SK-MEL-5 (cell line): Measurements from ENCODE around the gene PCDHA1. TPM values are rescaled to one million over a fixed set of nuclear protein-coding genes. Genes with fewer than 3 reads are reported as not detected.
"Not testable (repeated sequence)": the region's sequence is repeated elsewhere in the genome, so short reads cannot be mapped to it uniquely, and the experiment has no call there.

Experiments used
- DNase-seq: peaks from one replicate; pipeline ENCODE4 v3.0.0-alpha.2; 2016; ENCODE audit warnings: low read depth, low spot score
- in situ Hi-C: cut with HindIII; loops from 2 replicates; pipeline ENCODE4 v1.10.0; 2016; ENCODE audit warnings: low sequenced_read_pairs, high pct_unique_total_duplicates, low pct_unique_long_range_greater_than_20kb
- polyA plus RNA-seq, 2 experiments: library from polyadenylated mRNA; depleted of rRNA; stranded (reverse); fragments of >200 nt; gene quantifications; 2 replicates each; pipeline ENCODE4 v1.2.3, GENCODE V29; 2015
- total RNA-seq: library from RNA; depleted of rRNA; stranded (reverse); fragments of >200 nt; shearing (Covaris generic); gene quantifications from 2 replicates; pipeline ENCODE4 v1.2.3, GENCODE V29; 2014; rRNA removed

Gene PCDHA1
- 0.48 and 0.55 TPM in 2 replicates for total RNA-seq
- 0.85 and 1.2 TPM in 2 replicates for polyA plus RNA-seq (2015; cell fraction: cytosol; rRNA removed)
- not detected in 2 replicates for polyA plus RNA-seq (2015; cell fraction: nucleus; rRNA removed)

DNA sequence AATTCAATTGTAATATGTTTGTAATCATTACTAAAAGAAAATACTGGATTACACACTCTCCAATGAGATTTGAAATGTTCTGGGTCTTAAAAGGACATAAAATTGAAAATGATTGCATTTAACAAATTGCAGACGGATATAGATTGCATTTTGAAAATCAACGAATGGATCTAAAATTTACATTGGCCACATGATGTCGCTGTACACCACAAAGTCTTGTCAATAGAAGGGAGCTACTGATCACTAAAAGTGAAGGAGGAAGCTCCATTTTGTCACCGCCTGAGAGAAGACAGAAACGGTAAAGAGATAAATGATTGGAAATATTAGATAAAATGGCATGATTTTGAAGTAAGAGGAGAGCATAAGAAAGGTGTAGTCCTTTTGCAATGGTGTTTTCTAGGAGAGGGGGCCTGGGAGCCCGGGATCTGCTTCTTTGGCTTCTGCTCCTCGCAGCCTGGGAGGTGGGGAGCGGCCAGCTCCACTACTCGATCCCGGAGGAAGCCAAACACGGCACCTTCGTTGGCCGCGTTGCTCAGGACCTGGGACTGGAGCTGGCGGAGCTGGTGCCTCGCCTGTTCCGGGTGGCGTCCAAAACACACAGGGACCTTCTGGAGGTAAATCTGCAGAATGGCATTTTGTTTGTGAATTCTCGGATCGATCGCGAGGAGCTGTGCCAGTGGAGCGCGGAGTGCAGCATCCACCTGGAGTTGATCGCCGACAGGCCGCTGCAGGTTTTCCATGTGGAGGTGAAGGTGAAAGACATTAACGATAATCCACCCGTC is at the start of gene PCDHA1:
Gene PCDHA1, plus strand, starts transcription at position 236 of the 782 bp plus-strand sequence.
- in situ Hi-C loops, result no loop called here
- peak; percentile 56 for DNase-seq

GRCh38 chr5:140737486-140737885 is 48.5 kb upstream of the PCDHA1 start:
- in situ Hi-C loops, result no loop called here
- no peak for DNase-seq

DNA sequence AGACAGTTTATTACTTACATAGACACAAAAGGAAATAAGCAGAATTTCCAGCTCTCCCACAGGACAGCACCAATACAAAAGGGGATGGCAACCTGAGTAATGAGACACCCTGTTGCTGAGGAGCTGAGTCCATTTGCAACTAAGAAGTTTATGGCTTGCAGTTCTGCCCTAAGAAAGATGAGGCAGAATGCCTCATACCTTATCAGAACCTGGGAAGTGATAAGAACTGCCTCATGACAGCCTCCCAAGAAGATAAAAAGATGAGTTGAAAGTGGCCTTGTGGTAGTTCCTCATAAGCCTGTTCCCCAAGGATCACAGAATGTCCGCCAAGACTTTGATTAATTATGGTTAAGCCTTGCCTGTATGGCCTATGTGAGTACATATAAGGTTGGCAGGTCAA is 44.0 kb upstream of the PCDHA1 start:
- in situ Hi-C loops, result no loop called here
- DNase-seq, result no peak

DNA sequence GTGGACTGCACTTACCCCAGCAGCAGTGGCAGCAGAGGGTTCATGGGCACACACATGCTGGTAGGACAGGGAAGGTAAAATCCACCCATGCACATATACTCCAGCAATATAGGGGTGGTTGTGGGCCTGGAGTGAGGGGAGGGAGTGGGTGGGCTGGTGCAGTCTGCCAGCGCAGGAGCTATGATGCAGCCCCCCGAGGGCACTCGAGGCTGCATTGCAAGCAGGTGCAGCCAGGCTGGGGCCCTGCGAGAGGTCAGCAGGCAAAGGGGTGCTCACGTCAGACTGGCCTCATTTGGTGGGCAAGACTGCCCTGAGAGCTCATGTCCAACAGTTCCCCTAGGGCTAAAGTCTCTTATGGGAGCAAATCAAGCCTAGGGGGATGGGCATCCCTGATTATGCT is 32.4 kb upstream of the PCDHA1 start:
- in situ Hi-C loops, result no loop called here

GRCh38 chr5:140764177-140764973 is 21.6 kb upstream of the PCDHA1 start:
- in situ Hi-C loops, result no loop called here
- peak; percentile 6 for DNase-seq

More for the DNA sequence above, 32.4 kb upstream of the PCDHA1 start:
- DNase-seq, result no peak

DNA sequence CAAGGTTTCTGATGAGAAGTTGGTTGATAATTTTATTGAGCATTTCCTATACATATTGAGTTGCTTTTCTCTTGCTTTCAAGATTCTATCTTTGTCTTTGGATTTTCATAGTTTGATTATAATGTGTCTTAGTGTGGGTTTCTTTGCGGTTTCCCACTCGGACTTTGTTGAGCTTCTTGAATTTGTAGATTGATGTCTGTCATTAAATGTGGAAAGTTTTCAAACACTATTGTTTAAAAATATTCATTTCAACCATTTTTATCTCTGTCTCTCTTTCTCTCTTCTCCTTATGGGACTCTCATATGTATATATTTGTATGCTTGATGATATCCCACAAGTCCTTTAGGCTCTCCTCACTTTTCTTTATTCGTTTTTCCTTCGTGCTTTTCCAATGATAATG is 18.5 kb upstream of the PCDHA1 start:
- in situ Hi-C loops, result no loop called here
- DNase-seq, result no peak

- no peak for DNase-seq
- in situ Hi-C loops, result no loop called here
Measured at GRCh38 chr5:140780512-140780911, 5.4 kb upstream of the PCDHA1 start.

- in situ Hi-C loops, DNase-seq: not testable (repeated sequence)
Measured at GRCh38 chr5:140787422-140787821, 1.5 kb downstream of the PCDHA1 start.

GRCh38 chr5:140787849-140788504 is 2.0 kb downstream of the PCDHA1 start:
- in situ Hi-C loops, DNase-seq: not testable (repeated sequence)

GRCh38 chr5:140791089-140791488 is 5.1 kb downstream of the PCDHA1 start:
- DNase-seq, result no peak
- in situ Hi-C loops, result no loop called here

DNA sequence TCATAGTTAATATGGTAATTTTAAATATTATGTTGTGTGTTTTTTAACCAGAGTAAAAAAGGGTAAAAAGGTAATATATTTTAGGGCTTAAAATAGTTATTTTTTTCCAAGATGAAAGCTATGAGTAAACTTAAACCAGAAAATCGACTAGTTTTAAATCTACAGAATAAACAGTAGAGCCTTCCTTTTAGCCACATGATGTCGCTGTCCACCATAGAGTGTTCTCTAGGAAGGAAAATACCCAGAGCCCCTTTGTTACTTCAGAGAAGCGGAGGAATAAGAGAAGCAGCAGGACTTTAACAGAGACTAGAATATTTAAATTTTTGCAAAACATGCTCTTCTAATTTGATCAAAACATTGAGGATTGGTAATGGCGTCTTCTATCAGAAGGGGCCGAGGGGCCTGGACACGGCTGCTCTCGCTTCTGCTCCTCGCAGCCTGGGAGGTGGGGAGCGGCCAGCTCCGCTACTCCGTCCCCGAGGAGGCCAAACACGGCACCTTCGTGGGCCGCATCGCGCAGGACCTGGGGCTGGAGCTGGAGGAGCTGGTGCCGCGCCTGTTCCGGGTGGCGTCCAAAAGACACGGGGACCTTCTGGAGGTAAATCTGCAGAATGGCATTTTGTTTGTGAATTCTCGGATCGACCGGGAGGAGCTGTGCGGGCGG is 8.8 kb downstream of the PCDHA1 start, which contains the start of gene PCDHA2:
Gene PCDHA2, plus strand, starts transcription at position 258 of the 664 bp plus-strand sequence.
- DNase-seq, result peak; percentile 53
- in situ Hi-C loops, result no loop called here

DNA sequence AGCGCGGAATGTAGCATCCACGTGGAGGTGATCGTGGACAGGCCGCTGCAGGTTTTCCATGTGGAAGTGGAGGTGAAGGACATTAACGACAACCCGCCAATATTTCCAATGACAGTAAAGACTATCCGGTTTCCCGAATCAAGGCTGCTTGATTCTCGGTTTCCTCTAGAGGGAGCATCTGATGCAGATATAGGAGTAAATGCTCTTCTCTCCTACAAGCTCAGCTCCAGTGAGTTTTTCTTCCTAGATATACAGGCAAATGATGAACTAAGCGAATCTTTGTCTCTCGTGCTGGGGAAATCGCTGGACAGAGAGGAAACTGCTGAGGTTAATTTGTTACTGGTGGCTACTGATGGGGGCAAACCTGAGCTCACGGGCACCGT is 9.3 kb downstream of the PCDHA1 start:
- in situ Hi-C loops, result no loop called here
- DNase-seq, result peak; percentile 73

DNA sequence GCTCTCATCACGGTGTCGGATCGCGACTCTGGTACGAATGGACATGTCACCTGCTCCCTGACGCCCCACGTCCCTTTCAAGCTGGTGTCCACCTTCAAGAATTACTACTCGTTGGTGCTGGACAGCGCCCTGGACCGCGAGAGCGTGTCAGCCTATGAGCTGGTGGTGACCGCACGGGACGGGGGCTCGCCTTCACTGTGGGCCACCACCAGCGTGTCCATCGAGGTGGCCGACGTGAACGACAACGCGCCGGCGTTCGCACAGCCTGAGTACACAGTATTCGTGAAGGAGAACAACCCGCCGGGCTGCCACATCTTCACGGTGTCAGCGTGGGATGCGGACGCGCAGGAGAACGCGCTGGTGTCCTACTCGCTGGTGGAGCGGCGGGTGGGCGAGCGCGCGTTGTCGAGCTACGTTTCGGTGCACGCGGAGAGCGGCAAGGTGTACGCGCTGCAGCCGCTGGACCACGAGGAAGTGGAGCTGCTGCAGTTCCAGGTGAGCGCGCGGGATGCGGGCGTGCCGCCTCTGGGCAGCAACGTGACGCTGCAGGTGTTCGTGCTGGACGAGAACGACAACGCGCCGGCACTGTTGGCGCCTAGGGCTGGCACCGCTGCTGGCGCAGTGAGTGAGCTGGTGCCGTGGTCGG is 10.3 kb downstream of the PCDHA1 start:
- in situ Hi-C loops, DNase-seq: not testable (repeated sequence)

DNA sequence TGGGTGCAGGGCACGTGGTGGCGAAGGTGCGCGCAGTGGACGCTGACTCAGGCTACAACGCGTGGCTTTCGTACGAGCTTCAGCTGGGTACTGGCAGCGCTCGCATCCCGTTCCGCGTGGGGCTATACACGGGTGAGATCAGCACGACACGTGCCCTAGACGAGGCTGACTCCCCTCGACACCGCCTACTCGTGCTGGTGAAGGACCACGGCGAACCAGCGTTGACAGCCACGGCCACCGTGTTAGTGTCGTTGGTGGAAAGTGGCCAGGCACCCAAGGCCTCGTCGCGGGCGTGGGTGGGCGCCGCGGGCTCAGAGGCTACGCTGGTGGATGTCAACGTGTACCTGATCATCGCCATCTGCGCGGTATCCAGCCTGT is 10.8 kb downstream of the PCDHA1 start:
- no peak for DNase-seq
- in situ Hi-C loops, result no loop called here

GRCh38 chr5:140800816-140801493 is 15.0 kb downstream of the PCDHA1 start, which contains the start of gene PCDHA3:
TSS of gene PCDHA3 (plus strand) at chr5:140801057.
- in situ Hi-C loops, result no loop called here
- peak; percentile 61 for DNase-seq

GRCh38 chr5:140801494-140801841 is 15.5 kb downstream of the PCDHA1 start:
- in situ Hi-C loops, result no loop called here
- peak; percentile 54 for DNase-seq

- DNase-seq, in situ Hi-C loops: not testable (repeated sequence)
Measured at GRCh38 chr5:140802381-140802780, 16.4 kb downstream of the PCDHA1 start.
